Neural cell (in vitro differentiated cells): ENCODE data around the gene BRICD5. TPM values are rescaled to one million over a fixed set of nuclear protein-coding genes. Genes with fewer than 3 reads are reported as not detected.
A peak's percentile ranks its signal among the peaks of the same experiment; 100 is the strongest.

Experiments
- H2AFZ ChIP-seq: fragments of 200-600, 300-800 bp; sonication (generic), shearing (Covaris generic); 2 replicates; pipeline ENCODE4 v1.6.0; 2014; ENCODE audit warnings: low read depth, mild to moderate bottlenecking, antibody characterized with exemption, low read length, moderate library complexity
- H3F3A ChIP-seq: fragments of 200-600 bp; shearing (Covaris generic); 2 replicates; pipeline ENCODE4 v1.6.1; 2016; ENCODE audit warnings: mild to moderate bottlenecking, moderate library complexity, mixed read lengths, antibody characterized with exemption, low read length; ENCODE audit not compliant: insufficient read depth, poor library complexity, severe bottlenecking
- H3K27ac ChIP-seq: fragments of 200-600, 300-800 bp; sonication (generic), shearing (Covaris generic); 2 replicates; pipeline ENCODE4 v1.5.1; 2014; ENCODE audit warnings: mild to moderate bottlenecking, low read length, moderate library complexity
- H3K27me3 ChIP-seq: fragments of 300-800, 200-600 bp; sonication (generic), shearing (Covaris generic); 2 replicates; pipeline ENCODE4 v1.6.0; 2014; ENCODE audit warnings: mild to moderate bottlenecking, low read depth, low read length, moderate library complexity; ENCODE audit not compliant: insufficient read depth
- H3K36me3 ChIP-seq: fragments of 300-800, 200-600 bp; sonication (generic), shearing (Covaris generic); 2 replicates; pipeline ENCODE4 v1.5.1; 2014; ENCODE audit warnings: mild to moderate bottlenecking, antibody characterized with exemption, low read length, moderate library complexity; ENCODE audit not compliant: insufficient read depth
- H3K4me2 ChIP-seq: fragments of 300-800, 200-600 bp; sonication (generic), shearing (Covaris generic); 2 replicates; pipeline ENCODE4 v1.6.0; 2014; ENCODE audit warnings: mild to moderate bottlenecking, low read length
- H3K4me3 ChIP-seq: fragments of 300-800, 200-600 bp; sonication (generic), shearing (Covaris generic); 2 replicates; pipeline ENCODE4 v1.5.1; 2014; ENCODE audit warnings: mild to moderate bottlenecking, low read length, moderate library complexity
- H3K79me2 ChIP-seq: fragments of 200-600 bp; shearing (Covaris generic); replicated peaks from 2 replicates; pipeline ENCODE4 v1.6.0; 2014; ENCODE audit warnings: mild to moderate bottlenecking, low read length, moderate library complexity; ENCODE audit not compliant: insufficient read depth
- H3K9ac ChIP-seq: fragments of 300-800, 200-600 bp; sonication (generic), shearing (Covaris generic); 2 replicates; pipeline ENCODE4 v1.6.1; 2016; ENCODE audit warnings: mild to moderate bottlenecking, low read length, mixed read lengths
- H3K9me2 ChIP-seq: fragments of 200-600 bp; shearing (Covaris generic); 2 replicates; pipeline ENCODE4 v1.6.1; 2016; ENCODE audit warnings: mild to moderate bottlenecking, low read length, mixed read lengths; ENCODE audit not compliant: insufficient read depth
- H3K9me3 ChIP-seq: fragments of 200-600, 300-800 bp; sonication (generic), shearing (Covaris generic); 2 replicates; pipeline ENCODE4 v1.6.1; 2016; ENCODE audit warnings: mild to moderate bottlenecking, mixed run types, low read length, moderate library complexity, mixed read lengths
- H4K20me1 ChIP-seq: fragments of 200-600 bp; shearing (Covaris generic); 2 replicates; pipeline ENCODE4 v1.6.1; 2016; ENCODE audit warnings: mild to moderate bottlenecking, mixed run types; ENCODE audit not compliant: insufficient read depth
- CTCF ChIP-seq: fragments of 450-650 bp; IDR thresholded peaks from 2 replicates; pipeline ENCODE4 v1.5.1; 2014; ENCODE audit warnings: antibody characterized with exemption, mild to moderate bottlenecking, moderate library complexity; ENCODE audit not compliant: poor library complexity, severe bottlenecking
- EP300 ChIP-seq: fragments of 450-650 bp; conservative IDR thresholded peaks from 2 replicates; pipeline ENCODE4 v1.6.1; 2014; ENCODE audit warnings: antibody characterized with exemption, mild to moderate bottlenecking, moderate library complexity; ENCODE audit not compliant: poor library complexity, severe bottlenecking
- EZH2 ChIP-seq: fragments of 200-600, 300-800 bp; shearing (Covaris generic), sonication (generic); IDR thresholded peaks from 2 replicates; pipeline ENCODE4 v1.6.1; 2014; ENCODE audit warnings: antibody characterized with exemption, low read length, borderline replicate concordance, mild to moderate bottlenecking; ENCODE audit not compliant: insufficient read depth, poor library complexity, severe bottlenecking
- MXI1 ChIP-seq: fragments of 450-650 bp; conservative IDR thresholded peaks from 2 replicates; pipeline ENCODE4 v1.6.1; 2014; ENCODE audit warnings: antibody characterized with exemption, mild to moderate bottlenecking; ENCODE audit not compliant: poor library complexity, severe bottlenecking
- POLR2AphosphoS5 ChIP-seq: IDR thresholded peaks from 2 replicates; pipeline ENCODE4 v1.6.1; 2012
- RAD21 ChIP-seq: fragments of 450-650 bp; conservative IDR thresholded peaks from 2 replicates; pipeline ENCODE4 v1.6.1; 2014; ENCODE audit warnings: antibody characterized with exemption, mild to moderate bottlenecking, moderate library complexity
- REST ChIP-seq: IDR thresholded peaks from 2 replicates; pipeline ENCODE4 v1.6.1; 2012; ENCODE audit warnings: borderline replicate concordance
- SMC3 ChIP-seq: fragments of 450-650 bp; conservative IDR thresholded peaks from 2 replicates; pipeline ENCODE4 v1.6.1; 2014; ENCODE audit warnings: antibody characterized with exemption, mild to moderate bottlenecking, moderate library complexity; ENCODE audit not compliant: poor library complexity
- TAF1 ChIP-seq: IDR thresholded peaks from 2 replicates; pipeline ENCODE4 v1.6.1; 2012; ENCODE audit warnings: low read depth
- polyA plus RNA-seq: library from polyadenylated mRNA; depleted of rRNA; stranded (reverse); fragments of >200 nt; gene quantifications from 2 replicates; pipeline ENCODE4 v1.2.3, GENCODE V29; 2014

Gene BRICD5
- polyA plus RNA-seq, 1 donor from 2014 or later = 39.2 TPM

DNA sequence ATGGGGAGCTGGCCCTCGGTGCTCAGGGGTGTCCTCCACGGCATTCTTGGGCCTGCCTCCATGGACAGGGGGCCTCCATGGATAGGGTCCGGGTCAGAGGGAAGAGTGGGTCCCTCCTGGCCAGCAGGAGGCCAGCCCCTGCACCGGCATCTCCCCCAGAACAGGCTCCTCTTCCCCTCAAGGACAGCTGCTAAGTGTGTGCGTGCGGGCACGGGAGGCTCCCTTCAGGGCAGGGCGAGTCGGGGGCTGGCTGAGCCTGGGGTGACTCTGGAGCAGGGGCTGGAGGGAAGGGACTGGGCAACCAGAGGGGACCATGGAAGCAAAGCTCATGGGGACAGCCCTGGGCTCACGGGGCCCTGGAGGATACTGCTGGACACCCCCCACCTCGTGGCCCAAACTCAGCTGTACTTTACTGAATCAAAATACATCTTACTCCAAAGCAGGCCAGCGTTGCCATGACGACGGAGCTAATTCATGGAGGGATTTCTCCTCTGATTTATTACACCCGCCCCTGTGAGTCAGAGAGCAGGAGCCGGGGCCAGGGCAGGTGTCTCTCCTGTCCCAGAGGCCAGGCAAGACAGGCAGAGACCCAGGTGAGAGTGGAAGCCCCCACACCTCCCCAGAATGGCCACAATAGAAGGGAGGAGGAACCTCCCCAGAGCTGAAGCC, 16.4 kb downstream of the BRICD5 start:
- Histone ChIP-seq H3K9me3 (no peaks in the 10 kb centered on the region), H3K36me3 (no peaks in the 10 kb centered on the region), H3K4me3 (peak overlapping the region; percentile 76), H3K4me2 (peak overlapping the region; percentile 80), H3F3A (no peaks in the 10 kb centered on the region), H3K9me2 (no peaks in the 10 kb centered on the region), H4K20me1 (no peaks in the 10 kb centered on the region), H2AFZ (no peak overlapping the region), H3K79me2 (peaks cover 2% of the 10 kb centered on the region), H3K27ac (no peak overlapping the region), H3K9ac (peak overlapping the region; percentile 73), H3K27me3 (peaks cover 3% of the 10 kb centered on the region)
- TF ChIP-seq EZH2 = no peak
- TF ChIP-seq RAD21 = no peak
- no peak for TF ChIP-seq REST
- TF ChIP-seq TAF1 = no peak
- no peak for TF ChIP-seq CTCF
- no peak for TF ChIP-seq MXI1
- no peak for TF ChIP-seq POLR2AphosphoS5
- TF ChIP-seq SMC3 = no peak
- no peak for TF ChIP-seq EP300

DNA sequence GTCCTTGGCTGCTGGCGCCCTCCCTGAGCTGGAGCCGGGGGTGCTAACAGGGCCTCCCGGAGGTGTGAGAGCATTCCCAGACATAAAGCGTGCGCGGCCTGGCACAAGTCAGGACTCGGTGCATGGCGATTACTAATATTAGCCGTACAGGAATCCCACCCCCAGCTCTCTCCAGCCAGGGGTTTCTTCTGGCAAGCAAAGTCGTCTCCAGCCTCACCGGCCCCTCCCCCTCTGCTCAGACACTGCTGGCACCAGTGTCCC, 19.3 kb downstream of the BRICD5 start:
- H3K36me3 ChIP-seq = no peaks in the 10 kb centered on the region
- H3K9me3 ChIP-seq = no peaks in the 10 kb centered on the region
- no peak overlapping the region for H3K4me3 ChIP-seq
- H3K4me2 ChIP-seq = no peak overlapping the region
- H3F3A ChIP-seq = no peaks in the 10 kb centered on the region
- no peaks in the 10 kb centered on the region for H3K9me2 ChIP-seq
- no peak overlapping the region for H2AFZ ChIP-seq
- H3K79me2 ChIP-seq = peaks cover 2% of the 10 kb centered on the region
- H4K20me1 ChIP-seq = no peaks in the 10 kb centered on the region
- no peaks in the 10 kb centered on the region for H3K27me3 ChIP-seq
- no peak overlapping the region for H3K27ac ChIP-seq
- H3K9ac ChIP-seq = no peak overlapping the region
- no peak for TF ChIP-seq TAF1
- no peak for TF ChIP-seq RAD21
- no peak for TF ChIP-seq SMC3
- TF ChIP-seq MXI1 = no peak
- TF ChIP-seq CTCF = no peak
- no peak for TF ChIP-seq EP300
- no peak for TF ChIP-seq POLR2AphosphoS5
- no peak for TF ChIP-seq REST
- no peak for TF ChIP-seq EZH2
